Liver (tissue), 9 donors: ENCODE measurements around the gene APBA2. TPM values are rescaled to one million over a fixed set of nuclear protein-coding genes. Genes with fewer than 3 reads are reported as not detected.

ENCODE experiments used
- DNase-seq: peaks from one replicate; pipeline ENCODE4 v3.0.0-alpha.2; 2017; ENCODE audit warnings: low spot score
- H3K27ac ChIP-seq, 2 donors: one replicate each; pipeline ENCODE4 v1.7.0; 2013; ENCODE audit warnings: inconsistent platforms in 2 of 2, low read length in 2 of 2, control low read depth in 1 of 2, low read depth in 1 of 2, mild to moderate bottlenecking in 1 of 2
- H3K27me3 ChIP-seq, 4 donors: one replicate each; pipeline versions ENCODE4 v1.6.1 to v1.7.0; 2013; ENCODE audit warnings: low read length in 3 of 4, inconsistent platforms in 1 of 4, mild to moderate bottlenecking in 1 of 4, moderate library complexity in 1 of 4; ENCODE audit not compliant: control insufficient read depth in 4 of 4, insufficient read depth in 4 of 4
- H3K36me3 ChIP-seq, 4 donors: one replicate each; pipeline versions ENCODE4 v1.6.1 to v1.7.0; 2013; ENCODE audit warnings: low read length in 3 of 4, mild to moderate bottlenecking in 3 of 4, low read depth in 1 of 4, moderate library complexity in 1 of 4; ENCODE audit not compliant: control insufficient read depth in 4 of 4, insufficient read depth in 3 of 4
- H3K4me1 ChIP-seq, 4 donors: one replicate each; pipeline versions ENCODE4 v1.6.1 to v1.7.0; 2013; ENCODE audit warnings: low read length in 3 of 4, mild to moderate bottlenecking in 3 of 4, moderate library complexity in 1 of 4; ENCODE audit not compliant: control insufficient read depth in 4 of 4, insufficient read depth in 4 of 4
- H3K4me3 ChIP-seq, 3 donors: one replicate each; pipeline versions ENCODE4 v1.6.1 to v1.7.0; 2013; ENCODE audit warnings: low read length in 3 of 3, control low read depth in 1 of 3, low read depth in 1 of 3, mild to moderate bottlenecking in 1 of 3
- H3K9ac ChIP-seq, 2 donors: one replicate each; pipeline ENCODE4 v1.7.0; 2013; ENCODE audit warnings: low read length in 2 of 2, mild to moderate bottlenecking in 2 of 2, moderate library complexity in 2 of 2, control low read depth in 1 of 2, low read depth in 1 of 2
- H3K9me3 ChIP-seq, 4 donors: one replicate each; pipeline versions ENCODE4 v1.6.1 to v1.7.0; 2013; ENCODE audit warnings: low read length in 3 of 4; ENCODE audit not compliant: control insufficient read depth in 4 of 4
- EGR1 ChIP-seq, 2 donors: IDR thresholded peaks; 2 replicates each; pipeline ENCODE4 v1.6.1; 2016 to 2018; ENCODE audit warnings: antibody characterized with exemption in 2 of 2, low read depth in 2 of 2
- FOXA1 ChIP-seq: IDR thresholded peaks from 2 replicates; pipeline ENCODE4 v1.6.1; 2016; ENCODE audit warnings: antibody characterized with exemption
- GABPA ChIP-seq, 2 donors: IDR thresholded peaks in 1 of 2; conservative IDR thresholded peaks in 1 of 2; 2 replicates each; pipeline ENCODE4 v1.6.1; 2016; ENCODE audit warnings: antibody characterized with exemption in 2 of 2, mild to moderate bottlenecking in 1 of 2, moderate library complexity in 1 of 2
- HNF4A ChIP-seq, 2 donors: conservative IDR thresholded peaks; 2 replicates each; pipeline ENCODE4 v1.6.1; 2016; ENCODE audit warnings: antibody characterized with exemption in 2 of 2, mild to moderate bottlenecking in 2 of 2
- HNF4G ChIP-seq: IDR thresholded peaks from 2 replicates; pipeline ENCODE4 v1.6.1; 2016; ENCODE audit warnings: antibody characterized with exemption
- JUND ChIP-seq, 2 donors: IDR thresholded peaks; 2 replicates each; pipeline ENCODE4 v1.6.1; 2016; ENCODE audit warnings: antibody characterized with exemption in 2 of 2
- NR2F2 ChIP-seq: IDR thresholded peaks from 2 replicates; pipeline ENCODE4 v1.6.1; 2016; ENCODE audit warnings: antibody characterized with exemption
- RAD21 ChIP-seq, 2 donors: IDR thresholded peaks; 2 replicates each; pipeline ENCODE4 v1.6.1; 2016; ENCODE audit warnings: antibody characterized with exemption in 2 of 2, mild to moderate bottlenecking in 2 of 2
- RXRA ChIP-seq, 2 donors: IDR thresholded peaks; 2 replicates each; pipeline ENCODE4 v1.6.1; 2017 to 2018; ENCODE audit warnings: antibody characterized with exemption in 2 of 2, mild to moderate bottlenecking in 1 of 2
- SP1 ChIP-seq: IDR thresholded peaks from 2 replicates; pipeline ENCODE4 v1.6.1; 2018; ENCODE audit warnings: antibody characterized with exemption, mild to moderate bottlenecking
- TAF1 ChIP-seq: conservative IDR thresholded peaks from 2 replicates; pipeline ENCODE4 v1.6.1; 2016; ENCODE audit warnings: antibody characterized with exemption, mild to moderate bottlenecking
- YY1 ChIP-seq: IDR thresholded peaks from 2 replicates; pipeline ENCODE4 v1.6.1; 2016; ENCODE audit warnings: antibody characterized with exemption, mild to moderate bottlenecking
- WGBS: extraction: QIAGEN DNeasy Blood & Tissue Kit; methylation state at CpG from one replicate; pipeline ENCODE4 v1.1.7; 2013; 5-methylcytosine and 5-hydroxymethylcytosine counted together
- polyA plus RNA-seq, 2 donors: library from polyadenylated mRNA; stranded (reverse) in 1 of 2; unstranded in 1 of 2; fragments of 200-250 nt in 1 of 2; fragments of >200 nt in 1 of 2; fragmentation: Nextera tagmentation in 1 of 2; extraction: Ambion mirVana in 1 of 2; gene quantifications; one replicate each; pipeline versions ENCODE4 v1.2.1 to v1.2.3, GENCODE V29; 2013 to 2015
- total RNA-seq, 2 donors: library from RNA; depleted of rRNA; stranded (reverse); fragments of >200 nt; gene quantifications; one replicate each; pipeline ENCODE4 v1.2.3, GENCODE V29; 2014
- TF ChIP-seq, protein P1 (sequence below): fragments of 150-350 bp; IDR thresholded peaks from 2 replicates; pipeline ENCODE4 v1.5.1; 2017; ENCODE audit warnings: improper control_type of control experiment, low read depth, low read length; ENCODE audit not compliant: missing input control
- TF ChIP-seq, protein P2 (sequence below): IDR thresholded peaks from 2 replicates; pipeline ENCODE4 v1.6.1; 2016; ENCODE audit warnings: antibody characterized with exemption
- TF ChIP-seq, protein P3 (sequence below): IDR thresholded peaks from 2 replicates; pipeline ENCODE4 v1.6.1; 2016; ENCODE audit warnings: antibody characterized with exemption, mild to moderate bottlenecking
- donor health status: healthy.
- donor health status: healthy.
- donor health status: healthy.
- donor health status: healthy.
- donor health status: healthy.

The APBA2 gene
- total and polyA plus RNA-seq, 4 donors = 0.38 to 2.9 (median 1.7) TPM

DNA sequence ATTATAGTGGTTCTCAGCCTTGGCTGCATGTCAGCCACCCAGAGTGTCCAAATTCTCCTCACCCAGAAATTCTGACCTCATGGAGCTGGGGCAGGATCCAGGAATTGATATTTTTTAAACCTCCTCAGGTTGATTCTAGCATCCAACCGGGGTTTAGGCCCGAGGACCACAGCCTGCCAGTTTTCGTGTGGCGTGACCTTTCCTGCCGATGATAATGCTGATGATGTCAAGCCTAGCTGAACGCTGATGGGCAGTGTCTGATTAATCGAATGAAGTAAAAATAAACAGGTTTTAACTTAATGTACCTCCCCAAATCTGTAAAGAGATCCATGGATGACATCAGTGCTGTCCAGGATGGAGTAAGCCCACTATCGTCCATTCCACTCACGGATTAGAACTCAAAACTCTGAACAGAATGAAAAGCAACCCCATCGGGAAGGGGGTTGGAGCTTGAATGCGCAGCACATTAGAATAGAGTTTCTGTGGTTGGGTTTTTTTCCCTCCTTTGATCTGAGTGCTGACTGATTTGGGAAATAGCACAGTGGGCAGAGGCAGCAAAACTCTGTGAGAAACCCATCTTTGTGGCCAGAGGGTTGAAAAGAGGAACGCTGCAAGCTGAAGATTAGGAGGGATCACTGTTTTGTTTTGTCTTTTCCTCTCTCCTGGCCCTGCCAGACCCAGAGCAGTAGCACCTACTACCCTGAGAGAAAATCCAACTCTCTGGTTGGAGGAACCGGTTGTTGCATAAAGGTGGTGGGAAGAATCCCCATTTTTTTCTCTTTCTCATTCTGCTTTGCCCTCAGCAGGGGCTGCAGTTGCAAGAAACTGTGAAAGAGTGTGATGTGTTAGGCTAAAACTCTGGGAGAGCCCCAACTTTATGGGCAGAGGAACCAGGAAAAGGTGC is 153.9 kb downstream of the APBA2 start:
- DNase-seq = no peak
- no peaks in the 10 kb centered on the region for H3K4me1 ChIP-seq
- TF ChIP-seq, protein P1, sequence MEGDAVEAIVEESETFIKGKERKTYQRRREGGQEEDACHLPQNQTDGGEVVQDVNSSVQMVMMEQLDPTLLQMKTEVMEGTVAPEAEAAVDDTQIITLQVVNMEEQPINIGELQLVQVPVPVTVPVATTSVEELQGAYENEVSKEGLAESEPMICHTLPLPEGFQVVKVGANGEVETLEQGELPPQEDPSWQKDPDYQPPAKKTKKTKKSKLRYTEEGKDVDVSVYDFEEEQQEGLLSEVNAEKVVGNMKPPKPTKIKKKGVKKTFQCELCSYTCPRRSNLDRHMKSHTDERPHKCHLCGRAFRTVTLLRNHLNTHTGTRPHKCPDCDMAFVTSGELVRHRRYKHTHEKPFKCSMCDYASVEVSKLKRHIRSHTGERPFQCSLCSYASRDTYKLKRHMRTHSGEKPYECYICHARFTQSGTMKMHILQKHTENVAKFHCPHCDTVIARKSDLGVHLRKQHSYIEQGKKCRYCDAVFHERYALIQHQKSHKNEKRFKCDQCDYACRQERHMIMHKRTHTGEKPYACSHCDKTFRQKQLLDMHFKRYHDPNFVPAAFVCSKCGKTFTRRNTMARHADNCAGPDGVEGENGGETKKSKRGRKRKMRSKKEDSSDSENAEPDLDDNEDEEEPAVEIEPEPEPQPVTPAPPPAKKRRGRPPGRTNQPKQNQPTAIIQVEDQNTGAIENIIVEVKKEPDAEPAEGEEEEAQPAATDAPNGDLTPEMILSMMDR = no peak
- TF ChIP-seq RAD21 (IDR thresholded peaks at IDR 0.05) (no peak), SP1 (no peak), JUND (IDR thresholded peaks at IDR 0.05) (no peak), TAF1 (no peak), GABPA (IDR thresholded peaks at IDR 0.05 in 1 of 2, conservative IDR thresholded peaks at IDR 0.05 in 1 of 2) (no peak), HNF4A (conservative IDR thresholded peaks at IDR 0.05) (no peak), YY1 (no peak), HNF4G (no peak), NR2F2 (no peak), FOXA1 (no peak), RXRA (IDR thresholded peaks at IDR 0.05) (no peak)
- TF ChIP-seq, protein P2, sequence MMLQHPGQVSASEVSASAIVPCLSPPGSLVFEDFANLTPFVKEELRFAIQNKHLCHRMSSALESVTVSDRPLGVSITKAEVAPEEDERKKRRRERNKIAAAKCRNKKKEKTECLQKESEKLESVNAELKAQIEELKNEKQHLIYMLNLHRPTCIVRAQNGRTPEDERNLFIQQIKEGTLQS = no peak
- TF ChIP-seq, protein P3, sequence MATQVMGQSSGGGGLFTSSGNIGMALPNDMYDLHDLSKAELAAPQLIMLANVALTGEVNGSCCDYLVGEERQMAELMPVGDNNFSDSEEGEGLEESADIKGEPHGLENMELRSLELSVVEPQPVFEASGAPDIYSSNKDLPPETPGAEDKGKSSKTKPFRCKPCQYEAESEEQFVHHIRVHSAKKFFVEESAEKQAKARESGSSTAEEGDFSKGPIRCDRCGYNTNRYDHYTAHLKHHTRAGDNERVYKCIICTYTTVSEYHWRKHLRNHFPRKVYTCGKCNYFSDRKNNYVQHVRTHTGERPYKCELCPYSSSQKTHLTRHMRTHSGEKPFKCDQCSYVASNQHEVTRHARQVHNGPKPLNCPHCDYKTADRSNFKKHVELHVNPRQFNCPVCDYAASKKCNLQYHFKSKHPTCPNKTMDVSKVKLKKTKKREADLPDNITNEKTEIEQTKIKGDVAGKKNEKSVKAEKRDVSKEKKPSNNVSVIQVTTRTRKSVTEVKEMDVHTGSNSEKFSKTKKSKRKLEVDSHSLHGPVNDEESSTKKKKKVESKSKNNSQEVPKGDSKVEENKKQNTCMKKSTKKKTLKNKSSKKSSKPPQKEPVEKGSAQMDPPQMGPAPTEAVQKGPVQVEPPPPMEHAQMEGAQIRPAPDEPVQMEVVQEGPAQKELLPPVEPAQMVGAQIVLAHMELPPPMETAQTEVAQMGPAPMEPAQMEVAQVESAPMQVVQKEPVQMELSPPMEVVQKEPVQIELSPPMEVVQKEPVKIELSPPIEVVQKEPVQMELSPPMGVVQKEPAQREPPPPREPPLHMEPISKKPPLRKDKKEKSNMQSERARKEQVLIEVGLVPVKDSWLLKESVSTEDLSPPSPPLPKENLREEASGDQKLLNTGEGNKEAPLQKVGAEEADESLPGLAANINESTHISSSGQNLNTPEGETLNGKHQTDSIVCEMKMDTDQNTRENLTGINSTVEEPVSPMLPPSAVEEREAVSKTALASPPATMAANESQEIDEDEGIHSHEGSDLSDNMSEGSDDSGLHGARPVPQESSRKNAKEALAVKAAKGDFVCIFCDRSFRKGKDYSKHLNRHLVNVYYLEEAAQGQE = no peak
- H3K27me3 ChIP-seq = no peaks in the 10 kb centered on the region
- no peak overlapping the region for H3K4me3 ChIP-seq
- no peaks in the 10 kb centered on the region for H3K9me3 ChIP-seq
- WGBS = 77% methylated on average over 13 of the region's 13 CpGs
- no peaks in the 10 kb centered on the region for H3K36me3 ChIP-seq
- no peak overlapping the region for H3K9ac ChIP-seq
- H3K27ac ChIP-seq = no peak overlapping the region

DNA sequence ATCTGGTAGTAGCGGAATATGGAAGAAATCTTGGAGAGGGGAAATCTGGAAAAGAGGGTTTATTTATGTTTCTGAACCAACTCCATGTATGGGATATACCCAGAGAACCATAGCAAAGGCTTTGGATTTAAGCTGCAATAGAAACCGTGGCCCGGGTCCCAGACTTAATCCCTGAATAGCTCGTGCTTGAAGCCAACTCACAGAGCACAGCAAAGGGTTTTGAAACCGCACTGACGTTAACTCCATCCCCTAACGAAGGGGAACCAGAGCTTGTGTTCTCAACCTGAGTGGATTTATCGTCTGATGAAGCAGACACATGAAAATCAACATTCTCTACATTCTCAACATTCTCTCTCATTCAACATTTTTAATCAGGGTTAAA is 154.6 kb downstream of the APBA2 start:
- no peak overlapping the region for H3K27ac ChIP-seq
- no peak overlapping the region for H3K4me3 ChIP-seq
- no peaks in the 10 kb centered on the region for H3K4me1 ChIP-seq
- no peak overlapping the region for H3K9ac ChIP-seq
- no peaks in the 10 kb centered on the region for H3K9me3 ChIP-seq
- TF ChIP-seq SP1 (no peak), HNF4G (no peak), RXRA (IDR thresholded peaks at IDR 0.05) (no peak), FOXA1 (no peak), EGR1 (IDR thresholded peaks at IDR 0.05; ENCODE audit: low read depth in 2 of 2) (no peak)
- no peaks in the 10 kb centered on the region for H3K36me3 ChIP-seq
- DNase-seq = no peak
- 68% methylated on average over 8 of the region's 8 CpGs for WGBS
- H3K27me3 ChIP-seq = no peaks in the 10 kb centered on the region
